Tibial artery (tissue), 4 donors: ENCODE data around the gene PCDHB11.
"Not testable (repeated sequence)": the region's sequence is repeated elsewhere in the genome, so short reads cannot be mapped to it uniquely, and the experiment has no call there.

ENCODE experiments used
- DNase-seq, 2 donors: peaks; one replicate each; pipeline ENCODE4 v3.0.0-alpha.2; 2019
- H3K27ac ChIP-seq, 2 donors: fragments of 200-600 bp; sonication (generic) in 1 of 2; 1 replicate in 1 of 2; 2 replicates in 1 of 2; pipeline ENCODE4 v1.5.1; 2018 to 2019; ENCODE audit warnings: mild to moderate bottlenecking in 1 of 2
- H3K27me3 ChIP-seq, 2 donors: fragments of 200-600 bp; sonication (generic) in 1 of 2; one replicate each; pipeline versions ENCODE4 v1.5.1 to v1.6.0; 2016 to 2019
- H3K36me3 ChIP-seq, 3 donors: fragments of 200-600 bp; sonication (generic) in 2 of 3; one replicate each; pipeline ENCODE4 v1.5.1; 2016 to 2019; ENCODE audit warnings: mild to moderate bottlenecking in 2 of 3
- H3K4me1 ChIP-seq, 4 donors: fragments of 200-600 bp; sonication (generic) in 2 of 4; 1 replicate in 3 of 4; 2 replicates in 1 of 4; pipeline ENCODE4 v1.5.1; 2016 to 2019
- H3K4me3 ChIP-seq, 2 donors: fragments of 200-600 bp; sonication (generic) in 1 of 2; 1 replicate in 1 of 2; 2 replicates in 1 of 2; pipeline ENCODE4 v1.5.1; 2018 to 2019; ENCODE audit warnings: mild to moderate bottlenecking in 2 of 2
- H3K9me3 ChIP-seq, 3 donors: fragments of 200-600 bp; sonication (generic) in 1 of 3; one replicate each; pipeline ENCODE4 v1.5.1; 2016 to 2019
- intact Hi-C: fragments of 100-400 bp; cut with DNase I; formaldehyde crosslinking; loops from one replicate; pipeline ENCODE4 v1.15.0; 2023; ENCODE audit warnings: low total_unique reads
- TF ChIP-seq, protein P1 (sequence below), 2 experiments: fragments of 200-600 bp in 1 of 2; fragments of 450-650 bp in 1 of 2; IDR thresholded peaks; one replicate each; pipeline ENCODE4 v1.5.1; 2017 to 2019; ENCODE audit warnings: antibody characterized with exemption in 2 of 2, mild to moderate bottlenecking in 1 of 2, moderate library complexity in 1 of 2

PCDHB11 gene

DNA sequence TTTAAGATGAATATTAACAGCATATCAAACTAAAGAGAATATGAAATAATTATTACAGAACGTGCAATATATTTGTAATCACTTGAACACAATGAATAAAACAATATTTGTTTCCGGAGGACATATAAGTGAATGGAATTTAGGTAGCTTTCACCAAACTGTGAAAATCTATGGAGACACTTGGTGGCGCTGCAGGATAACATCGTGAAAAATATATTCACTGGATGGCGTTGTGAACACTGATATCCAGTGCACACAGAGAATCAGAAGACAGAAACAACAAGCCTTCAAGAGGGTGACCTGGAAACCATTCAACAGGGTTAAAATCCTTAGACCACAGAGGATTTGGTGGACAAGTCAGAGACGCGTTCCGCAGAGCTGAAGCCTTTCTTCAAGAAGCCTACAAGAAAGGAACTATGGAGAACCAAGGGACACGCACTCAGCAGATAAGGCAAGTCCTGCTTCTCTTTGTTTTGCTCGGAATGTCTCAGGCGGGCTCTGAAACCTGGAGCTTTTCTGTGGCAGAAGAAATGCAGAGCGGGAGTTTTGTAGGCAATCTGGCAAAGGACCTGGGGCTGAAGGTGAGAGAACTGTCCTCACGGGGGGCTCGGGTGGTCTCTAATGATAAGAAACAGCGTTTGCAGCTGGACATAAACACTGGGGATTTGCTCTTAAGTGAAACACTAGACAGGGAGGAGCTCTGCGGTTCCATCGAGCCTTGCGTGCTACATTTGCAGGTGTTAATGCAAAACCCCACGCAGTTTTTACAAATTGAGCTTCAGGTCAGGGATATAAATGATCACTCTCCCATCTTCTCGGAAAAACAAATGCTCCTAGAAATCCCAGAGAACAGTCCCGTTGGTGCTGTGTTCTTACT, at the start of gene PCDHB11:
PCDHB11 (plus strand) TSS at position 269 of the 877 bp plus-strand sequence; CDS start at position 417, 148 bp downstream.
- Histone ChIP-seq H3K27me3 (no peaks in the 10 kb centered on the region), H3K4me1 (no peaks in the 10 kb centered on the region), H3K9me3 (peaks cover 5 to 95% (median 67%) of the 10 kb centered on the region in 3 donors), H3K4me3 (peak within 1 kb of the TSS; percentile 9 to 17), H3K36me3 (peaks cover 0 to 41% (median 14%) of the 10 kb centered on the region in 3 donors), H3K27ac (no peak within 1 kb of the TSS)
- DNase-seq = no peak
- intact Hi-C loops = no loop called here
- TF ChIP-seq, protein P1, sequence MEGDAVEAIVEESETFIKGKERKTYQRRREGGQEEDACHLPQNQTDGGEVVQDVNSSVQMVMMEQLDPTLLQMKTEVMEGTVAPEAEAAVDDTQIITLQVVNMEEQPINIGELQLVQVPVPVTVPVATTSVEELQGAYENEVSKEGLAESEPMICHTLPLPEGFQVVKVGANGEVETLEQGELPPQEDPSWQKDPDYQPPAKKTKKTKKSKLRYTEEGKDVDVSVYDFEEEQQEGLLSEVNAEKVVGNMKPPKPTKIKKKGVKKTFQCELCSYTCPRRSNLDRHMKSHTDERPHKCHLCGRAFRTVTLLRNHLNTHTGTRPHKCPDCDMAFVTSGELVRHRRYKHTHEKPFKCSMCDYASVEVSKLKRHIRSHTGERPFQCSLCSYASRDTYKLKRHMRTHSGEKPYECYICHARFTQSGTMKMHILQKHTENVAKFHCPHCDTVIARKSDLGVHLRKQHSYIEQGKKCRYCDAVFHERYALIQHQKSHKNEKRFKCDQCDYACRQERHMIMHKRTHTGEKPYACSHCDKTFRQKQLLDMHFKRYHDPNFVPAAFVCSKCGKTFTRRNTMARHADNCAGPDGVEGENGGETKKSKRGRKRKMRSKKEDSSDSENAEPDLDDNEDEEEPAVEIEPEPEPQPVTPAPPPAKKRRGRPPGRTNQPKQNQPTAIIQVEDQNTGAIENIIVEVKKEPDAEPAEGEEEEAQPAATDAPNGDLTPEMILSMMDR (IDR thresholded peaks at IDR 0.05) = no peak

DNA sequence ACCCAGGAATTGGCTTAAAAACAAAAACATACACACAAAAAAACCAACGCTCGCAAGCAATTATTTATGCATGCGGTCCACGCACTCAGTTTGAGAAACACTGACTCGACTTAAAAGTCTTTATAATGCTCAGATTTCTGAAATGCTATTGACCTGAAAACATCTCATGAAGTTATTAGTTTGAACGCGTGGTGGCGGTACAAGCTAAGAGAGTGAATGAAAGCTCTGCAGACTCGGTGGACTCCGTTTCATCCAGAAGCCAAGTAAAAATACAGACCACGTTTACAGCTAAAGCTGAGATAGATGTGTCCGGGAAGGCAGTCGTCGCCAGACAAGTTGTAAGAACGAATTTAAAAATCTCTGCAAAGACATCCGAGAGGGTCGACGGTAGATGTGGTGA, 49.6 kb upstream of the PCDHB11 start, which contains the start of gene PCDHB6:
PCDHB6 (plus strand) TSS at position 246 of the 400 bp plus-strand sequence. CDS start 201 bp downstream, outside the sequence.
- Histone ChIP-seq H3K27me3 (no peaks in the 10 kb centered on the region), H3K4me3 (peak within 1 kb of the TSS; percentile 1 to 26), H3K27ac (no peak within 1 kb of the TSS), H3K4me1 (no peaks in the 10 kb centered on the region), H3K36me3 (no peaks in the 10 kb centered on the region), H3K9me3 (peaks cover 2 to 73% (median 53%) of the 10 kb centered on the region in 3 donors)
- DNase-seq = no peak
- intact Hi-C loops = no loop called here
- TF ChIP-seq, protein P1 (IDR thresholded peaks at IDR 0.05) = peak; percentile 10 to 15

DNA sequence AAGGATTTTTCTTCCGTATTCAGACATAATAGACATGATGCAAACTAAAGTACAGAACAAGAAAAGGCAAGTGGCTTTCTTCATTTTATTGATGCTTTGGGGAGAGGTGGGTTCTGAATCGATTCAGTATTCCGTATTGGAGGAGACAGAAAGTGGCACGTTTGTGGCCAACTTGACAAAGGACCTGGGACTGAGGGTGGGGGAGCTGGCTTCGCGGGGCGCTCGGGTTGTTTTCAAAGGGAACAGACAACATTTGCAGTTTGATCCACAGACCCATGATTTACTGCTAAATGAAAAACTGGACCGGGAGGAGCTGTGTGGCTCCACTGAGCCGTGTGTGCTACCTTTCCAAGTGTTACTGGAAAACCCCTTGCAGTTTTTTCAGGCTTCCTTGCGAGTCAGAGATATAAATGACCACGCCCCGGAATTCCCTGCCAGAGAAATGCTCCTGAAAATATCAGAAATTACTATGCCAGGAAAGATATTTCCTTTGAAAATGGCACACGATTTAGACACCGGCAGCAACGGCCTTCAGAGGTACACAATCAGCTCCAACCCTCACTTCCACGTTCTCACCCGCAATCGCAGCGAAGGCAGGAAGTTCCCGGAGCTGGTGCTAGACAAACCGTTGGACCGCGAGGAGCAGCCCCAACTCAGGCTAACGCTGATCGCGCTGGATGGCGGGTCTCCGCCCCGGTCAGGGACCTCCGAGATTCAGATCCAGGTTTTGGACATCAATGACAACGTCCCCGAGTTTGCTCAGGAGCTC, 49.0 kb upstream of the PCDHB11 start:
- no peaks in the 10 kb centered on the region for H3K27me3 ChIP-seq
- no peak for DNase-seq
- peaks cover 6 to 77% (median 58%) of the 10 kb centered on the region in 3 donors for H3K9me3 ChIP-seq
- peak overlapping the region; percentile 1 to 26 for H3K4me3 ChIP-seq
- intact Hi-C loops = no loop called here
- H3K27ac ChIP-seq = no peak overlapping the region
- H3K4me1 ChIP-seq = no peaks in the 10 kb centered on the region
- H3K36me3 ChIP-seq = no peaks in the 10 kb centered on the region
- TF ChIP-seq, protein P1 (IDR thresholded peaks at IDR 0.05) = no peak

DNA sequence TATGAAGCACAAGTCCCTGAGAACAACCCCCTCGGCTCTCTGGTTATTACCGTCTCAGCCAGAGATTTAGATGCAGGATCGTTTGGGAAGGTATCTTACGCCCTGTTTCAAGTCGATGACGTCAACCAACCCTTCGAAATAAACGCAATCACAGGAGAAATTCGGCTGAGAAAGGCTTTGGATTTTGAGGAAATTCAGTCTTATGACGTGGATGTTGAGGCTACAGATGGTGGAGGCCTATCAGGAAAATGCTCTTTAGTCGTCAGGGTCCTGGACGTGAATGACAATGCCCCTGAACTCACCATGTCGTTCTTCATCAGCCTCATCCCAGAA, 48.5 kb upstream of the PCDHB11 start:
- no peak overlapping the region for H3K27ac ChIP-seq
- peaks cover 0 to 4% (median 0%) of the 10 kb centered on the region in 3 donors for H3K36me3 ChIP-seq
- H3K4me3 ChIP-seq = peak overlapping the region in 1 of 2 donors; percentile 26
- no peaks in the 10 kb centered on the region for H3K27me3 ChIP-seq
- no peaks in the 10 kb centered on the region for H3K4me1 ChIP-seq
- DNase-seq = no peak
- intact Hi-C loops = no loop called here
- H3K9me3 ChIP-seq = peaks cover 11 to 80% (median 63%) of the 10 kb centered on the region in 3 donors
- TF ChIP-seq, protein P1 (IDR thresholded peaks at IDR 0.05) = no peak

DNA sequence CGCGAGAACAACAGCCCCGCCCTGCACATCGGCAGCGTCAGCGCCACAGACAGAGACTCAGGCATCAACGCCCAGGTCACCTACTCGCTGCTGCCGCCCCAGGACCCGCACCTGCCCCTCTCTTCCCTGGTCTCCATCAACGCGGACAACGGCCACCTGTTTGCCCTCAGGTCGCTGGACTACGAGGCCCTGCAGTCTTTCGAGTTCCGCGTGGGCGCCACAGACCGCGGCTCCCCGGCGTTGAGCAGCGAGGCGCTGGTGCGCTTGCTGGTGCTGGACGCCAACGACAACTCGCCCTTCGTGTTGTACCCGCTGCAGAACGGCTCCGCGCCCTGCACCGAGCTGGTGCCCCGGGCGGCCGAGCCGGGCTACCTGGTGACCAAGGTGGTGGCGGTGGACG, 47.8 kb upstream of the PCDHB11 start:
- H3K4me1 ChIP-seq, H3K27ac ChIP-seq, intact Hi-C loops, H3K27me3 ChIP-seq, DNase-seq, H3K4me3 ChIP-seq: not testable (repeated sequence)
- peaks cover 12 to 85% (median 70%) of the 10 kb centered on the region in 3 donors for H3K9me3 ChIP-seq
- H3K36me3 ChIP-seq = peaks cover 0 to 11% (median 4%) of the 10 kb centered on the region in 3 donors

DNA sequence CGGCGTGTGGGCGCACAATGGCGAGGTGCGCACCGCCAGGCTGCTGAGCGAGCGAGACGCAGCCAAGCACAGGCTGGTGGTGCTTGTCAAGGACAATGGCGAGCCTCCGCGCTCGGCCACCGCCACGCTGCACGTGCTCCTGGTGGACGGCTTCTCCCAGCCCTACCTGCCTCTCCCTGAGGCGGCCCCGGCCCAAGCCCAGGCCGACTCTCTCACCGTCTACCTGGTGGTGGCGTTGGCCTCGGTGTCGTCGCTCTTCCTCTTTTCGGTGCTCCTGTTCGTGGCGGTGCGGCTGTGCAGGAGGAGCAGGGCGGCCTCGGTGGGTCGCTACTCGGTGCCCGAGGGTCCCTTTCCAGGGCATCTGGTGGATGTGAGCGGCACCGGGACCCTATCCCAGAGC, 47.3 kb upstream of the PCDHB11 start:
- peaks cover 12 to 87% (median 75%) of the 10 kb centered on the region in 3 donors for H3K9me3 ChIP-seq

More for the DNA sequence above, 47.3 kb upstream of the PCDHB11 start:
- H3K4me3 ChIP-seq, intact Hi-C loops, H3K27me3 ChIP-seq, DNase-seq, H3K4me1 ChIP-seq, H3K27ac ChIP-seq: not testable (repeated sequence)
- H3K36me3 ChIP-seq = peaks cover 0 to 16% (median 7%) of the 10 kb centered on the region in 3 donors
